Suppressor macrophage treated with lipopolysaccharide for 4 hours (primary cell): ENCODE measurements around the gene LYZL4.

Experiments
- DNase-seq: peaks from one replicate; pipeline ENCODE4 v3.0.0-alpha.2; 2020

The LYZL4 gene

DNA sequence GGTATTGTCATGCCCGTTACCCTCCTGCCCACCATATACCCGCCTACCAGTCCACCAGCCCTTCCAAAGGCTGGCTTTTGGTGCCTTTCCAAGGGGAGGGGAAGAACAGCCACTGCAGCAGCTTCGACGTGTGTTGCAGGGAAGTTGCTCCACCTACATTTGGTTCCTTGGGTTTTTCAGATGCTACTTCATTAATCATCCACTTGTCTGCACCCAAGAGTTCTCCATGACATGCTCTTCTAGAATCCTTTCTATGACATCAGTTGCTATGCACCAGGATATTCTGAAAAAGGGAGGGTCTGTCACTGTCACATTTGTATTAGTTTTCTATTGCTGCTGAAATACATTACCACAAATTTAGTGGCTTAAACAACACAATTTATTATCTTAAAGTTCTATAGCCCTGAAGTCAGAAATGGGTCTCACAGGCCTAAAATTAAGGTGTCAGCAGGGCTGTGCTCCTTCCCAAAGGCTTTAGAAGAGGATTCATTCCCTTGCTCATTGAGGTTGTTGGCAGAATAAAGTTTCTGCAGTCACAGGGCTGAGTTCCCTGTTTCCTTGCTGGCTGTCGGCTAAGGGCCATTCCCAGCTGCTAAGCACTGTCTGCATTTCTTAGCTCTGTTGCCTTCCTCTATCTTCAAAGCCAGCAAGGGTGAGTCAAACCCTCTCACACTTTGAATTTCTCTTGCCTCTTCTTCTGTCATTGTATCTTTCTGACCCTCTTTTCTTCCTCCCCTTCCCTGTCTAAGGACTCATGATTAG lies at the start of gene LYZL4:
LYZL4 (minus strand) TSS at position 241 of the 762 bp plus-strand sequence. CDS start 3,359 bp downstream, outside the sequence.
- DNase-seq: no peak

GRCh38 chr3:42459151-42459550 lies 48.7 kb upstream of the LYZL4 start:
- DNase-seq: no peak

DNA sequence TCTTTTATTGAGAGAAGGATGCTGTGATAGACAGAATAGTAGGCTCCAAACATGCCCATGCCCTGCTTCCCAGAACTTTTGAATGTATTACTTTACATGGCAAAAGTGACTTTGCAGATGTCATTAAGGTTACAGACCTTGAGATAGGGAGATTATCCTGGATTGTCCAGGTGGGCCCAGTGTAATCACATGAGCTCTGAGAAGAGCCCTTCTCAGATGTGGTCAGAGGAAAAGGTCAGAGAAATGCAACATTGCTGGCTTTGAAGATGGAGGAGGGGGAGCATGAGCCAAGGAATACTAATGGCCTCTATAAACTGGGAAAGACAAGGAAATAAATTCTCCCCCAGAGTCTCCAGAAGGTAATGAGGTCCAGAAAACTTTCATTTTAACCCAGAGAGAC lies 45.8 kb upstream of the LYZL4 start:
- DNase-seq: no peak

DNA sequence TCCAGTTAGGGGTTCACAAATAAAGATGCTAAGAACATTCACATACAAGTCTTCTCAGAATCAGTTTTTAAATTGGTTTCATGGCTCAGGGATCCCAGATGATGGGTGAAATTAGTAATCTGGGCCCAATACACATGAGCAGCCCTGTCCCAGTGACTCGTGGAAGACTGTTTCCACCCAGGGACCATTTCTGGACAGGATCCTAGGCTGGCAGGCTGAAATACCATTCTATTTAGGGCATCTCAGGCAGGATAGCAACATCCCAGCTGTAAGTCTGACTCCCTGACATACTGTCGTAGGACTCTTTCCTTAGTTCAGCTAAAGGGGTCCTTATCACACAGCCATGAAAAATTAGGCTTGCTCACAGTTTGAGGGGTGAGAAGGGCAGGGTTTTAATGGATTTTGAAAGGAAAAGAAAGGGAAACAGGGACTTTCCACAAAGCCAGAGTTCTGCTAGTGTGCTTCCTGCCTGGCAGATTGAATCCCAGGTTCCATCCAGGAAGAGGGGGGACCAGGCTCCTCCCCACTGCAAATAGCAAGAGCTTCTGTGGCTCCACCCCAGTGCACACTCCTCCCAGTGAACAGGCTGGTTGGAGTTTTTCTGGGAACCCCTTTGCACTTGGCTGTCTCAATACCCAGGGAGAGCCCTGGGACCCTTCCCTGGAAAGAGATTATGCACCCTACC lies 41.3 kb upstream of the LYZL4 start:
- no peak for DNase-seq

- DNase-seq: peak; percentile 16
Observed at GRCh38 chr3:42451116-42451515, 40.7 kb upstream of the LYZL4 start.

- no peak for DNase-seq
Observed at GRCh38 chr3:42450567-42450966, 40.2 kb upstream of the LYZL4 start.

DNA sequence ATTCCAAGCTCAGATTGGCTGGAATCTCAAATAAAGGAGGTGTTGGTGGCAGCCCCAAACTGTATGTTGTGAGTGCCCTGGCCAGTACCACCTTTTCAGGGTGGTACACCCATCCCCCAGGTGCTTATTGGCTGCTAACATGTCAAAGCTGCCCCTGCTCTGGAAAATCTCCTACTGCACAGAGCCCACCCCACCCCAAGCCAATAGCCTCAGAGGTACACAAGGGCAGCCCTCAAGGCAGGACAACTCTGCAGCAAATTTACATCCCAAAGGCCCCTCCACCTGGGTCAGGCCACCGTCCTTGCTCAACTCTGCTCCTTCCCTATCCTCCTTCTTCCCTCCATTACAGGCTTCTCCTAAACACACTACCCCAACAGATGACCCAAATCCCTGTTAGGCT lies 37.1 kb upstream of the LYZL4 start:
- no peak for DNase-seq

GRCh38 chr3:42446111-42447050 lies 36.0 kb upstream of the LYZL4 start:
- DNase-seq: no peak

DNA sequence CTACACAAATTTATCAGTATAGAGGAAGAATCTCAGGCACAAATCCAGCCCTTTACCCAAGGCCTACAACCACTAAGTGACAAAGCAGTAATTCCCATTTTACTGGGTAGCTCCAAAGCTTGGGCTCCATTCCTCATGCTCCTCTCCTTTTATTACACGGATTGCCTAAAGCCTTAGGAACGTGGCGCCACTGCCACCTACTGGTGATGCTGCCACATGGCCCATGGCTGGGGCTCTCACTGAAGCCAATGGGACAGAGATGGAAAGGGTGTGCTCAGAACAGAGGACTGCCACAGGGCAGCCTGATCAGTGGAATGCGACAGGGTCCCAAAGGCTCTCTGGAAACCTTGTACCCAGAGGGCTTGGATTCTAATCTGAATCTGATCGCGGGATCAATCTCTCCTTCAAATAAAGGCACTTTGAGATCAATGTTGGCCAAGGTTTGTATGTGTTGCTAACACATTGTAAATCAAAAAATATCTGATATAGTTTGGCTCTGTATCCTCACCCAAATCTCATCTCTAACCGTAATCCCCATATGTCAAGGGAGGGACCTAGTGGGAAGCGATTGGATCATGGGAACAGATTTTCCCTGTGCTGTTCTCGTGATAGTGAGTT lies 33.5 kb upstream of the LYZL4 start:
- peak; percentile 88 for DNase-seq

GRCh38 chr3:42443292-42443691 lies 32.9 kb upstream of the LYZL4 start:
- no peak for DNase-seq

DNA sequence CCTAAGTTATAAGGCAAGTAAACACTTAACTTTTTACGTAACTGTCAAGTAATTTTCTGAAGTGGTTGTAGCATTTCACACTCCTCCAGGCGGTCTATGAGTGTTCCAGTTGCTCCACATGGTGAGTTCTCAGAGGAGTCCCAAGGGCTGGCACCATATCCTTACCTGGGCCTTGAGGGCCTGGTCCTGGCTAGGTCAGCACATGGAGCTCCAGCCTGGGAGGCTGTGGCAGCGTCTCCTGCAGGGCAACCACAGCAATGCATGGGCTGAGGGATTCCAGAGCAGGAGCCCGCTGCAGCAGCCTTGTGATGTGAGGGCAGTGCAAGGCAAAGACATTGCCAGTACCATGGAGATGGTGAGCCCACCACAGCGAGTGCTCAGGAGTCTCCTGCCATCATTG lies 32.2 kb upstream of the LYZL4 start:
- no peak for DNase-seq

- DNase-seq: no peak
Observed at GRCh38 chr3:42441791-42442190, 31.4 kb upstream of the LYZL4 start.

- DNase-seq: no peak
Observed at GRCh38 chr3:42440924-42441323, 30.5 kb upstream of the LYZL4 start.

DNA sequence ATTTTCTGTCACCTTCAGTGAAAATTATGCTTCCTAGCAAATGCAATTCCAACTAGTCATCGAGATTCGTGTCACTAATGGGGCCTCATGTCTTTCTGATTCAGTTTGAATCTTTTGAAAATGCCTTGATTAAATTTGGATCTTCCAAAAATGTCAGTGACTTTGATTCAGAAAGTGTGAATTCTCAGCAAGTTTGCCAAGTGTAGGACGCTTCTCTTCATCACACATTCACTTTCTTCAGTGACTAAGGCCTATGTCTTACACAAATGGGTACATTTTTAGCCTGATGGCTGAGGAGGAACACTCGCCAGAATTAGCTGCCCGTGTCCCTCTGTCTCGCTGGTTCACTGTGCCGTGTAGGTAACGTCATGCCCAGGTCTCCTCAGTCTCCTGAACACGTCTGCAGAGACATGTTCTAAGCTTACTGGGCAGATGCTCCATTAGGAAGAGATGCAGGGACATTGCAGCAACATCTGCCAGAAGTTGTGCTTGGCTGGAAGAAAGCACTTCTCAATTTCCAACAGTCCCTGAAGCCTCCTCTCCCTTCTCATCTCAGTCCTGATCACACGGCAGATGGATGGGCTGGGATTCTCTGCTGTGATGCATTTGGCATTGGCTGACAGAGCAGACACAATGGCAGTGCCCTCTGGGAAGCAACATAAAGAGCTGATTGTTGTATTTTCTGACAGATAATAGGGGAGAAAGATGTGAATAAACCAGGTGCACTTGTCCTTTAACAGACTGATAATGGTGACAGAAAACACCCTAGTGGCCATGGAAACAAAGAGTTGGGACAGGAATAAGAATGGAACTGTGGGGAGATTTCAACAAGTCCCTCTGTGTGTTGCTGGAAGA lies 29.1 kb upstream of the LYZL4 start:
- no peak for DNase-seq

DNA sequence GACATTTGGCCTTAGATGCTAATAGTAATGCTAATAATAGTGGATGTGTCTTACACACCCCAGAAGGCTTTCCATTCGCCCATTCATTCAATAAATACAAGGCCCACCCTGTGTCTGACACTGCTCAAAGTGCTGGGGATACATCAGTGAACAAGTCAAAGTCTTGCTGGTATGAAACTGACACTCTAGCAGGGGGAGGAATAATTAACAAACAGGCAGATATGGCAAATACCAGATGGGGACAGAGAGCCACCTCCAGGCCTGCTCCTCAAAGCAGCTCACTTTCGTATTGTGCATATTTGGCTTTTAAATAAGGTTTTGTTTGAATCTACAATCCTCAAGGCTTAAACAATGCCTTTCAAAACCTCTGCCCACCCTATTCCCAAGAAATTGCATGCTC lies 28.3 kb upstream of the LYZL4 start:
- DNase-seq: no peak

- DNase-seq: no peak
Observed at GRCh38 chr3:42438193-42438592, 27.8 kb upstream of the LYZL4 start.

GRCh38 chr3:42434777-42435380 lies 24.5 kb upstream of the LYZL4 start:
- DNase-seq: peak; percentile 28

DNA sequence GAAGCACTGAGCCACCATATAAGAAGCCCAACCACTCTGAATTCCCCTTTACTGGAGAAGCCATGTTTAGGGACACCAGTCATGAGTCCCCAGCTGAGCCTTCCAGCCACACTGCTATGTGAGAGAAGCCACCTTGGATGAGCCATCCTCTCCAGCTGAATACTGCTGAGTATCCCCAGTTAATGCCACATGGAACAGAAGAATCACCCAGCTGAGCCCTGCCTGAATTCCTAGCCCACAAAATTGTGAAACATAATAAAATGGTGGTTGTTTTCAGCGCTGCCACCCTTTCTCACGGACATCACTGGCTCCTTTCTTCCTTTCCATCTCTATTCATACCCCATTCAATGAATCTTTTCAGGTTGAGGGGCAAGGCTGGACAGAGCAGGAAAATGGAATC lies 22.1 kb upstream of the LYZL4 start:
- no peak for DNase-seq

DNA sequence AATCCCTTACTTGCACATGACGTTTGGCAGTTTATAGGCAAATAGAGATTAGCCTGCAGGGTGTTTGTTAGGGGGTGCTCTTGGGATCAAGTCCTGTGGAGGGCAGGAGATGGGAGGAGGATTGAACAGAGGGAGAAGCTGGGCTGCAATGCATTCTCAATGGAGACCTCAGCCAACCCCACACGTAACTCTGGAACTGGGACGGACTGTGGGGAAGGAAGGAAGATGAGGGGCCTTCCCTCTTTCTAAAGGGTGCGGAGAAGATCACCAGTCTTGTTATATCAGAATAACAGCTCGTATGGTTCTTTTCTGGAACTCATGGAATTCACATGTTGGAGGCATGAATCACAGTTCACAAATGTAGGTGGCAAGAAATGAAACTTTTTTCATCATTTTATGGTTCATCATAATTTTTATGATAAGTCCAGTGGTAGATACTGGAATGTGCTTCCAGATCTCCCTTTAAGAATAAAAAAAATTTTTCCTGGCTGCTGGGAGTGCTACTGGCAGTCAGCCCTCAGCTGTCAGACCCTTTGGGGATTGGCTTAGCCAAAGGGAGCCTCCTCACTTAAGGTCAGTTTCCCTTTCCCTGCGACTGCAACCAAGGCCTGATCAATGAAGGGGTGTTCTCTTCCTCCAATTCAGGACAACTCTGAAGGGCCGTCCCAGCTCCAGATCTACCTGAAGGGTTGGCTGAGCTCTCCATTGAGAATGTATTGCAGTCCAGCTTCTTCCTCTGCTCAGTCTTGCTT lies 20.5 kb upstream of the LYZL4 start:
- no peak for DNase-seq

- DNase-seq: no peak
Observed at GRCh38 chr3:42428830-42429229, 18.4 kb upstream of the LYZL4 start.
